Lung (tissue), 12 donors: ENCODE measurements around the gene RPL10A. TPM values are rescaled to one million over a fixed set of nuclear protein-coding genes. Genes with fewer than 3 reads are reported as not detected.

Experiments
- ATAC-seq: fragments of 200-7000 bp; cut with Tn5 transposase; one replicate; pipeline ENCODE4 v1.9.1; 2020; ENCODE audit warnings: moderate number of reproducible peaks; ENCODE audit not compliant: insufficient read depth, low FRiP score
- DNase-seq, 3 donors: peaks; one replicate each; pipeline ENCODE4 v3.0.0-alpha.2; 2013 to 2017
- H3K27ac ChIP-seq, 2 donors: one replicate each; pipeline ENCODE4 v1.5.1; 2013; ENCODE audit warnings: mild to moderate bottlenecking in 2 of 2, moderate library complexity in 2 of 2, control low read depth in 1 of 2, inconsistent platforms in 1 of 2, low read depth in 1 of 2, low read length in 1 of 2
- H3K27me3 ChIP-seq, 3 donors: one replicate each; pipeline ENCODE4 v1.5.1; 2013; ENCODE audit warnings: low read length in 2 of 3; ENCODE audit not compliant: control insufficient read depth in 3 of 3, insufficient read depth in 3 of 3
- H3K36me3 ChIP-seq, 4 donors: one replicate each; pipeline ENCODE4 v1.5.1; 2013; ENCODE audit warnings: low read length in 4 of 4, mild to moderate bottlenecking in 1 of 4, moderate library complexity in 1 of 4; ENCODE audit not compliant: control insufficient read depth in 4 of 4, insufficient read depth in 4 of 4
- H3K4me1 ChIP-seq, 5 donors: one replicate each; pipeline ENCODE4 v1.5.1; 2013; ENCODE audit warnings: low read length in 5 of 5, mild to moderate bottlenecking in 2 of 5, moderate library complexity in 1 of 5; ENCODE audit not compliant: control insufficient read depth in 5 of 5, insufficient read depth in 5 of 5
- H3K4me3 ChIP-seq: one replicate; pipeline ENCODE4 v1.5.1; 2013; ENCODE audit warnings: mild to moderate bottlenecking, control low read depth, moderate library complexity
- H3K9ac ChIP-seq, 2 donors: one replicate each; pipeline ENCODE4 v1.5.1; 2013; ENCODE audit warnings: low read length in 2 of 2, control low read depth in 1 of 2; ENCODE audit not compliant: insufficient read depth in 1 of 2
- H3K9me3 ChIP-seq, 4 donors: one replicate each; pipeline ENCODE4 v1.5.1; 2013; ENCODE audit warnings: low read length in 3 of 4, mild to moderate bottlenecking in 1 of 4, moderate library complexity in 1 of 4; ENCODE audit not compliant: control insufficient read depth in 4 of 4, insufficient read depth in 3 of 4
- WGBS, 2 donors: extraction: QIAGEN DNeasy Blood & Tissue Kit; methylation state at CpG; one replicate each; pipeline ENCODE4 v1.1.7; 2013; 5-methylcytosine and 5-hydroxymethylcytosine counted together
- polyA plus RNA-seq, 2 donors: library from polyadenylated mRNA; stranded (reverse); fragments of 200-250 nt; gene quantifications; one replicate each; pipeline ENCODE4 v1.2.1, GENCODE V29; 2013
- total RNA-seq, 2 donors: library from RNA; depleted of rRNA in 1 of 2; stranded (reverse); fragments of >200 nt in 1 of 2; gene quantifications; one replicate each; pipeline ENCODE4 v1.2.1, GENCODE V29; 2014 to 2021
- TF ChIP-seq, protein P1 (sequence below): IDR thresholded peaks from 2 replicates; pipeline ENCODE4 v1.5.1; 2012; ENCODE audit warnings: mild to moderate bottlenecking; ENCODE audit errors: control extremely low read depth, extremely low read depth
- donor health status: control.
- donor health status: control.
- donor health status: Bipolar disorder and iron deficiency.
- donor health status: healthy.
- donor health status: DM: yes; HTN: yes; CAD: no.

RPL10A gene
- total and polyA plus RNA-seq, 4 donors: 986 to 1,885 (median 1,426) TPM

DNA sequence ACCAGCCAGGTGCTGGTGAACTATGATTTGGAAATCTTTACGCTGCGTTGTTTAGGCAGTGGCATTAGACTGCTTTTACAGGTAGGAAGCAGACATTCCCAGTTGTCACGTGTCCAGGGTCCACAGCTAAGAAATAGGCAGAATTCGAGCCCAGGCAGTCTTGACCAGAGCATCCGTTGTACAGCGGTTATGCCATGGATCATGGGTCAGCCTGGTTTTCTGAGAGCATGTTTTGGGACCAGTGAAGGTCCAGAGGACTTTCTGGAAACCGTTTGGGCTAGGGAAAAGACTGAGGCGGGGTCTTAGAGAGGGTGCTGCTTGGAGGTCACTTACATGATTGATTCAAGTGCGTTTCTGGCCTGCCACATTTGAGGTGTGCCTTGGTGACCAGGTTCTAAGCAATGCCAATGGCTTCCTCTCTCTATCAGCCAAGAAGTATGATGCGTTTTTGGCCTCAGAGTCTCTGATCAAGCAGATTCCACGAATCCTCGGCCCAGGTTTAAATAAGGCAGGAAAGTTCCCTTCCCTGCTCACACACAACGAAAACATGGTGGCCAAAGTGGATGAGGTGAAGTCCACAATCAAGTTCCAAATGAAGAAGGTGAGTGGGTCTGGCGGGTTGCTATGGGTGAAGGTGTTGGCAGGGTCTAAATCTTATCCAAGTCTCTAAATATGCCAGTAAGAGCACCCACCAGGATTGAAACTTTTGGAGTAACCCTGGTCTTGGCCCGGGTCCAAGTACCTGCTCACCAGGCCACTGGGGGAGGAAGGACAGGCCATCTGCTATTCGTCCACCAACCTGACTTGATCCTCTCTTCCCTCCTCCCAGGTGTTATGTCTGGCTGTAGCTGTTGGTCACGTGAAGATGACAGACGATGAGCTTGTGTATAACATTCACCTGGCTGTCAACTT lies 1.8 kb downstream of the RPL10A start:
- no peak for ATAC-seq
- TF ChIP-seq, protein P1, sequence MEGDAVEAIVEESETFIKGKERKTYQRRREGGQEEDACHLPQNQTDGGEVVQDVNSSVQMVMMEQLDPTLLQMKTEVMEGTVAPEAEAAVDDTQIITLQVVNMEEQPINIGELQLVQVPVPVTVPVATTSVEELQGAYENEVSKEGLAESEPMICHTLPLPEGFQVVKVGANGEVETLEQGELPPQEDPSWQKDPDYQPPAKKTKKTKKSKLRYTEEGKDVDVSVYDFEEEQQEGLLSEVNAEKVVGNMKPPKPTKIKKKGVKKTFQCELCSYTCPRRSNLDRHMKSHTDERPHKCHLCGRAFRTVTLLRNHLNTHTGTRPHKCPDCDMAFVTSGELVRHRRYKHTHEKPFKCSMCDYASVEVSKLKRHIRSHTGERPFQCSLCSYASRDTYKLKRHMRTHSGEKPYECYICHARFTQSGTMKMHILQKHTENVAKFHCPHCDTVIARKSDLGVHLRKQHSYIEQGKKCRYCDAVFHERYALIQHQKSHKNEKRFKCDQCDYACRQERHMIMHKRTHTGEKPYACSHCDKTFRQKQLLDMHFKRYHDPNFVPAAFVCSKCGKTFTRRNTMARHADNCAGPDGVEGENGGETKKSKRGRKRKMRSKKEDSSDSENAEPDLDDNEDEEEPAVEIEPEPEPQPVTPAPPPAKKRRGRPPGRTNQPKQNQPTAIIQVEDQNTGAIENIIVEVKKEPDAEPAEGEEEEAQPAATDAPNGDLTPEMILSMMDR: no peak
- Histone ChIP-seq H3K4me3 (peak overlapping the region; percentile 86), H3K36me3 (peaks cover 0 to 51% (median 25%) of the 10 kb centered on the region in 4 donors), H3K9me3 (no peaks in the 10 kb centered on the region), H3K27me3 (no peaks in the 10 kb centered on the region), H3K27ac (peak overlapping the region; percentile 52 to 71), H3K4me1 (peaks cover 0 to 16% (median 9%) of the 10 kb centered on the region in 5 donors), H3K9ac (peak overlapping the region; percentile 85 to 91)
- 53 to 64% methylated on average over 18 of the region's 18 CpGs for WGBS, 2 donors
- no peak for DNase-seq

DNA sequence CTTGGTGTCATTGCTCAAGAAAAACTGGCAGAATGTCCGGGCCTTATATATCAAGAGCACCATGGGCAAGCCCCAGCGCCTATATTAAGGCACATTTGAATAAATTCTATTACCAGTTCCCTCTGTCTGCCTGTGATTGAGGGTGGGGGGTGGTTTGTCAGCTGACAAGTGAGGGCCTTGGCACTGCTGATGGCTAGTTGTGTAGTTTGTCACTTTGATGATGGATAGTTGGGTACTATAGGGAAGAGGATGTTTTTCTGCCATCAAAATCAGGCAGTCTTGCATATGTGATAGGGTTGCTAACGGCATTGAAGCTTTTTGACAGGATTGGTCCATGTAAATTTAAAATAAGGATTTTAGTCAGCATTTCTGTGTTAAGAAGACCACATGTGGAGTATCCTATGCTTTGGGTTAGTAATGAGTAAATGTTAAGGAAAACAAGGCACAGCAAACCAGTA lies 2.5 kb downstream of the RPL10A start:
- Histone ChIP-seq H3K4me1 (peaks cover 0 to 16% (median 9%) of the 10 kb centered on the region in 5 donors), H3K27ac (no peak overlapping the region), H3K36me3 (peaks cover 0 to 54% (median 27%) of the 10 kb centered on the region in 4 donors), H3K27me3 (no peaks in the 10 kb centered on the region), H3K9ac (no peak overlapping the region), H3K9me3 (no peaks in the 10 kb centered on the region), H3K4me3 (no peak overlapping the region)
- no peak for ATAC-seq
- TF ChIP-seq, protein P1: no peak
- 63 to 76% methylated on average over 3 of the region's 3 CpGs for WGBS, 2 donors
- DNase-seq: no peak

DNA sequence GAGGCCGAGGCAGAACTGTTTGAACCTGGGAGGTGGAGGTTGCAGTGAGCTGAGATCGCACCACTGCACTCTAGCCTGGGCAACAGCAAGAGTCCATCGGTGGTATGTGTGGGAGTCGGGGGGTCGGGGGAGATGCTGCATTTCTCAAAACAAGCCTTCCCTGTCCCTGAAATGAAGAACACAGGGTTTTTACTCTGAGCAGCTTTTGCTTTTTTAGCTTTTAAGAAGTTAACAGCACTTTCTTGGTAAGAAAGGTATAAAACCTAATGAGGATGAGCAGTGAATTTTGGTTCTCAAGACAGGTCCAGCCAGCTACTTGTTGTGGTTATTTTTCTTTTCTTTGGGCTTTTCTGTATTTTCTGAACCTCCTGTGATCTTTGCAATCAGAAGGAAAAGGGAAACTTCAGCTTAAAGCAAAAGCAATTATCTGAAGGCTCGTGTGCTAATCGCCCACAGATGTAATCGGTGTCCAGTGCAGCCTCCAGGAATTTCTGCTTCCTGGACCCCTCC lies 3.7 kb downstream of the RPL10A start:
- no peak overlapping the region for H3K27ac ChIP-seq
- no peak for DNase-seq

More for the DNA sequence above, 3.7 kb downstream of the RPL10A start:
- Histone ChIP-seq H3K27me3 (no peaks in the 10 kb centered on the region), H3K9me3 (no peaks in the 10 kb centered on the region), H3K4me3 (no peak overlapping the region), H3K9ac (no peak overlapping the region), H3K4me1 (peaks cover 0 to 16% (median 9%) of the 10 kb centered on the region in 5 donors), H3K36me3 (peaks cover 0 to 54% (median 29%) of the 10 kb centered on the region in 4 donors)
- no peak for ATAC-seq
- TF ChIP-seq, protein P1: no peak
- 66 to 70% methylated on average over 8 of the region's 8 CpGs for WGBS, 2 donors
